Prostate gland (tissue), 2 donors: ENCODE measurements around the gene FCHSD2. TPM values are rescaled to one million over a fixed set of nuclear protein-coding genes. Genes with fewer than 3 reads are reported as not detected.

Experiments used
- DNase-seq: peaks from one replicate; pipeline ENCODE4 v3.0.0-alpha.2; 2019; ENCODE audit warnings: low spot score
- H3K27ac ChIP-seq, 2 donors: fragments of 200-600 bp; sonication (generic); 2 replicates each; pipeline ENCODE4 v1.5.1; 2017 to 2019
- H3K27me3 ChIP-seq: fragments of 200-600 bp; sonication (generic); replicated peaks from 2 replicates; pipeline ENCODE4 v1.5.1; 2019; ENCODE audit not compliant: insufficient read depth
- H3K36me3 ChIP-seq, 2 donors: fragments of 200-600 bp; sonication (generic); 1 replicate in 1 of 2; 2 replicates in 1 of 2; pipeline versions ENCODE4 v1.5.1 to v1.8.1; 2017 to 2019
- H3K4me1 ChIP-seq: fragments of 200-600 bp; sonication (generic); replicated peaks from 2 replicates; pipeline ENCODE4 v1.5.1; 2019
- H3K4me3 ChIP-seq, 2 donors: fragments of 200-600 bp; sonication (generic); 2 replicates each; pipeline ENCODE4 v1.5.1; 2017 to 2019
- H3K9me3 ChIP-seq: fragments of 200-600 bp; sonication (generic); 2 replicates; pipeline ENCODE4 v1.5.1; 2017
- POLR2A ChIP-seq: fragments of 450-650 bp; IDR thresholded peaks from one replicate; pipeline ENCODE4 v1.6.1; 2016; ENCODE audit warnings: antibody characterized with exemption, mild to moderate bottlenecking
- POLR2AphosphoS5 ChIP-seq: sonication (generic); formaldehyde crosslinking; IDR thresholded peaks from one replicate; pipeline ENCODE4 v1.6.1; 2017; ENCODE audit warnings: antibody characterized with exemption
- WGBS: methylation state at CpG from one replicate; pipeline ENCODE4 v1.1.5; 2018; 5-methylcytosine and 5-hydroxymethylcytosine counted together
- intact Hi-C: fragments of 100-400 bp; cut with DNase I; formaldehyde crosslinking; loops from one replicate; pipeline ENCODE4 v1.14.2; 2022
- total RNA-seq, 2 donors: library from RNA; depleted of rRNA; stranded (reverse); fragments of >200 nt; gene quantifications; one replicate each; pipeline ENCODE4 v1.1.0, GENCODE V29; 2016
- TF ChIP-seq, protein P1 (sequence below), 4 experiments: fragments of 200-600 bp in 2 of 4; fragments of 450-650 bp in 2 of 4; sonication (generic) in 2 of 4; IDR thresholded peaks; 1 replicate in 3 of 4; 2 replicates in 1 of 4; pipeline ENCODE4 v1.5.1; 2016 to 2019; ENCODE audit warnings: antibody characterized with exemption in 4 of 4, mild to moderate bottlenecking in 2 of 4, moderate library complexity in 2 of 4

The FCHSD2 gene
- total RNA-seq, 2 donors from 2014 or later = 9.9 to 45.3 TPM

DNA sequence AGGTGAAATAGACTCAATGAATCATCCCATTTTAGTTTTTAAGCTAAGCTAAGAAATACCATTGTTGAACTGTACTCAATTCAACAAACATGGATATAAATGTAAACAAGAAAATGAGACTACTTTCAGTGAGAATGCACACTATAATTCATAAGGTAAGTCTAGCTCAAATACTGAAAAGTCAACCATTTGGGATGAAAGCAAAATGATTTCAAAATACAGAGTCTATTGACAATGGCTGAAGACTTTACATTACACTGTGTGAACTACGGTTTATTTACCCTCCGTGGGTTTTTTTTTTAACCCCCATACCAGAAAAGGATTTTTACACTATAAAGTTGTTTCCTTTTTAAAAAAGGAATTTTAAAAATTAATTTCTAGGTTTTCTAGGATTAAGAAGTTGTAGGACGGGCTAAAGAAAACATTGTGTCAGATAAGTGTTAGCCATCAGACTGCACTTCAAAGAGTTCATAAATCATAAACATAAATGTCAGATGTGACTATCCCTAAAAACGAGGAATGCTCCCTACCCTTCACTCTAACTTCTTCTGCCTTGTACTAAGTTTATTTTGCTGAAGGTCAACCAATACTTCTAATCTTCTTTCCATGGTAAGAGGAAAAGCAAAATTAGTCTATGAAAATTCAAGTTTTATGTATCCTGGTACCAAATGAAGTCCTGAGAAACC, 83.0 kb downstream of the FCHSD2 start:
- DNase-seq = no peak
- Histone ChIP-seq H3K27ac (no peak overlapping the region), H3K36me3 (no peaks in the 10 kb centered on the region), H3K27me3 (no peaks in the 10 kb centered on the region), H3K4me1 (no peaks in the 10 kb centered on the region), H3K4me3 (no peak overlapping the region), H3K9me3 (no peaks in the 10 kb centered on the region)
- WGBS = 49% methylated on average over 4 of the region's 4 CpGs
- TF ChIP-seq, protein P1, sequence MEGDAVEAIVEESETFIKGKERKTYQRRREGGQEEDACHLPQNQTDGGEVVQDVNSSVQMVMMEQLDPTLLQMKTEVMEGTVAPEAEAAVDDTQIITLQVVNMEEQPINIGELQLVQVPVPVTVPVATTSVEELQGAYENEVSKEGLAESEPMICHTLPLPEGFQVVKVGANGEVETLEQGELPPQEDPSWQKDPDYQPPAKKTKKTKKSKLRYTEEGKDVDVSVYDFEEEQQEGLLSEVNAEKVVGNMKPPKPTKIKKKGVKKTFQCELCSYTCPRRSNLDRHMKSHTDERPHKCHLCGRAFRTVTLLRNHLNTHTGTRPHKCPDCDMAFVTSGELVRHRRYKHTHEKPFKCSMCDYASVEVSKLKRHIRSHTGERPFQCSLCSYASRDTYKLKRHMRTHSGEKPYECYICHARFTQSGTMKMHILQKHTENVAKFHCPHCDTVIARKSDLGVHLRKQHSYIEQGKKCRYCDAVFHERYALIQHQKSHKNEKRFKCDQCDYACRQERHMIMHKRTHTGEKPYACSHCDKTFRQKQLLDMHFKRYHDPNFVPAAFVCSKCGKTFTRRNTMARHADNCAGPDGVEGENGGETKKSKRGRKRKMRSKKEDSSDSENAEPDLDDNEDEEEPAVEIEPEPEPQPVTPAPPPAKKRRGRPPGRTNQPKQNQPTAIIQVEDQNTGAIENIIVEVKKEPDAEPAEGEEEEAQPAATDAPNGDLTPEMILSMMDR (IDR thresholded peaks at IDR 0.05) = no peak
- intact Hi-C loops = no loop called here

DNA sequence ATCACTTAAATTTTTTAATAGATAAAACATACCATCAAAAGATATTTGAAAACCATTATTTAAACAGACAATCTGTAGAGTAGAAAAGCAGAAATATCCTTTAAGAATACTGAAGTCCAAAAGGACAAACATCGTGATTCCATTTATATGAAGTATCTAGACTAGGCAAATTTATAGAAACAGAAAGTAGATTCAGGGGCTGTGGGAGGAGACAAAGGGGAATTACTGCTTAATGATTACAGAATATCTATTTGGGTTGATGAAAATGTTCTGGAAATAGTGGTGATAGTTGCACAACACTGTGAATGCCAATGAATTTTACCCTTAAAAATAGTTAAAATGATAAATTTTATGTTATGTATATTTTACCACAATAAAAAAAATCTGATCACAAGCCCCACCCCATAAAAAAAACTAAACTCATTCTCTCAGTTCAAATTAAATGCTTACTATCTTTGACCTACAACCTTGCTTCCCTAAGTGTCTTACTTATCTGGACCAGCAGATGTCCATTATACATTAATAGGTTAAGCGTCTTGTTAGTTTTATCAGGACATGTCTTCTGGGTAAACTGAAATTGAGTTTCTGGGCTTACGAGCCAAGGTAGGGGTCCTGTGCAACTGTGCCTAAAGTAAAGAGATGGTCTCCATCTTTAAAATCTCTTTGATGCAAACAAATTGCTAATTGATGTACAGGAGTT, 86.3 kb downstream of the FCHSD2 start:
- intact Hi-C loops = no loop called here
- Histone ChIP-seq H3K27ac (no peak overlapping the region), H3K4me1 (no peaks in the 10 kb centered on the region), H3K9me3 (no peaks in the 10 kb centered on the region), H3K27me3 (no peaks in the 10 kb centered on the region), H3K36me3 (no peaks in the 10 kb centered on the region), H3K4me3 (no peak overlapping the region)
- no peak for DNase-seq
- TF ChIP-seq POLR2AphosphoS5 = no peak
- TF ChIP-seq, protein P1 (IDR thresholded peaks at IDR 0.05) = no peak
- TF ChIP-seq POLR2A = no peak
- 87% methylated on average over 3 of the region's 3 CpGs for WGBS

DNA sequence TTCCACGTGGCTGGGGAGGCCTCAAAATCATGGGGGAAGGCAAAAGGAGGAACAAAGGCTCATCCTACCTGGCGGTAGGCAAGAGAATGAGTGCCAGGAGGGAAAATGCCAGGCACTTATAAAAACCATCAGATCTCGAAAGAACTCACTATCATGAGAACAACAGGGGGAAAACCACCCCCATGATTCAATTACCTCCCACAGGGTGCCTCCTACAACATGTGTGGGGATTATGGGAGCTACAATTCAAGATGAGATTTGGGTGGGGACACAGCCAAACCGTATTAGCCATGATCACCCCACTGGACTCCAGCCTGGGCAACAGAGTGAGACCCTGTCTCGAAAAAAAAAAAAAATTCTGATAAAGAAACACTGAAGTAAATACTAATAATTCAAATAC, 87.1 kb downstream of the FCHSD2 start:
- Histone ChIP-seq H3K4me3 (no peak overlapping the region), H3K9me3 (no peaks in the 10 kb centered on the region), H3K27ac (no peak overlapping the region), H3K4me1 (no peaks in the 10 kb centered on the region), H3K27me3 (no peaks in the 10 kb centered on the region), H3K36me3 (no peaks in the 10 kb centered on the region)
- TF ChIP-seq, protein P1 (IDR thresholded peaks at IDR 0.05) = no peak
- TF ChIP-seq POLR2AphosphoS5 = no peak
- no peak for TF ChIP-seq POLR2A
- 82% methylated on average over 5 of the region's 5 CpGs for WGBS
- DNase-seq = no peak
- intact Hi-C loops = no loop called here

DNA sequence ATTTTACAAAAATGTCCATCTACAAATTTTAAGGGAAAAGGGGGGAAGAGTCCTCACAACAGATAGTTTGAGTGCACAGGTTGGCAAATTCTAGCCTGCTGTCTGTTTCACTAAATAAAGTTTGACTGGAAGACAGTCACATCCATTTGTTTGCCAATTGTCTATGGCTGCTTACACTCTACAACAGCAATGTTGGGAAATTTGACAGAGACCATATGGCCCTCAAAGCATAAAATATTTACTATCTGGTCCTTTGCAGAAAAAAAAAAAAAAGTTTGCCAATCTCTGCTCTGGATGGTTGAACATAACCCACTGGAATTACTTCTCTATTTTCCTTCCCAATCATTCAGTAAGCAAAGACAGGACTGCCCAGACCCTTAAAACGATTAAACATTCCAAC, 88.2 kb downstream of the FCHSD2 start:
- 62% methylated on average over 1 of the region's 1 CpG for WGBS
- intact Hi-C loops = no loop called here
- no peaks in the 10 kb centered on the region for H3K36me3 ChIP-seq
- H3K4me1 ChIP-seq = no peaks in the 10 kb centered on the region
- H3K27me3 ChIP-seq = no peaks in the 10 kb centered on the region
- no peak overlapping the region for H3K4me3 ChIP-seq
- no peak for DNase-seq
- TF ChIP-seq, protein P1 (IDR thresholded peaks at IDR 0.05) = no peak
- TF ChIP-seq POLR2AphosphoS5 (no peak), POLR2A (no peak)
- H3K27ac ChIP-seq = no peak overlapping the region
- H3K9me3 ChIP-seq = no peaks in the 10 kb centered on the region

DNA sequence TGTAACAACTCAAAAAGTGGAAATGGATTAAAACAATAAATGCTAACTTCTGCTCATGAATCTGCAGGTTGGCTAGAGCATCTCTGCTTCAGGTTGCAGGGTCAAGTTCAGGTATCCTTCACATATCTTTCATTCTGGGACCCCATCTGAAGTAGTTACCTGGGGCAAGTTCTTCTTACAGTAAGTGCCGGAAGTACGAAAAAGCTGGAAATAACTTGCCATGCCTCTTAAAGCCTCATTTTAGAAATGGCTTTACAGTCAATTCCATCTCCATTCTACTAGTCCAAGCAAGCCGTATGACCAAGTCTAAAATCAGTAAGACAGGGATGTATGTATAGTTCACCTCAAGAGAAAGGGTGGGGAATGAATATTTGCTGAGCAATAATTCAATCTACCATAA, 93.7 kb downstream of the FCHSD2 start:
- no peak for TF ChIP-seq POLR2A
- intact Hi-C loops = no loop called here
- 62% methylated on average over 3 of the region's 3 CpGs for WGBS
- Histone ChIP-seq H3K4me3 (no peak overlapping the region), H3K36me3 (no peaks in the 10 kb centered on the region), H3K27ac (no peak overlapping the region), H3K9me3 (no peaks in the 10 kb centered on the region), H3K27me3 (no peaks in the 10 kb centered on the region), H3K4me1 (no peaks in the 10 kb centered on the region)
- no peak for DNase-seq
